Omental fat pad (tissue), 4 donors: Measurements from ENCODE around the gene NLRP10. TPM values are rescaled to one million over a fixed set of nuclear protein-coding genes. Genes with fewer than 3 reads are reported as not detected.

Experiments
- ATAC-seq: fragments of 150-250 bp; one replicate; pipeline ENCODE4 v1.9.1; 2016; ENCODE audit warnings: mild to moderate bottlenecking, moderate library complexity; ENCODE audit not compliant: low FRiP score
- DNase-seq: peaks from one replicate; pipeline ENCODE4 v3.0.0-alpha.2; 2019; ENCODE audit warnings: low spot score
- CTCF ChIP-seq, 3 donors: fragments of 450-650 bp; IDR thresholded peaks; one replicate each; pipeline ENCODE4 v1.5.1; 2016 to 2017; ENCODE audit warnings: antibody characterized with exemption in 3 of 3, mild to moderate bottlenecking in 3 of 3, moderate library complexity in 2 of 3
- total RNA-seq, 4 donors: library from RNA; depleted of rRNA; stranded (reverse); fragments of >200 nt; gene quantifications; one replicate each; pipeline ENCODE4 v1.1.0, GENCODE V29; 2016

Gene NLRP10
- total RNA-seq, 4 donors from 2014 or later, result not detected

DNA sequence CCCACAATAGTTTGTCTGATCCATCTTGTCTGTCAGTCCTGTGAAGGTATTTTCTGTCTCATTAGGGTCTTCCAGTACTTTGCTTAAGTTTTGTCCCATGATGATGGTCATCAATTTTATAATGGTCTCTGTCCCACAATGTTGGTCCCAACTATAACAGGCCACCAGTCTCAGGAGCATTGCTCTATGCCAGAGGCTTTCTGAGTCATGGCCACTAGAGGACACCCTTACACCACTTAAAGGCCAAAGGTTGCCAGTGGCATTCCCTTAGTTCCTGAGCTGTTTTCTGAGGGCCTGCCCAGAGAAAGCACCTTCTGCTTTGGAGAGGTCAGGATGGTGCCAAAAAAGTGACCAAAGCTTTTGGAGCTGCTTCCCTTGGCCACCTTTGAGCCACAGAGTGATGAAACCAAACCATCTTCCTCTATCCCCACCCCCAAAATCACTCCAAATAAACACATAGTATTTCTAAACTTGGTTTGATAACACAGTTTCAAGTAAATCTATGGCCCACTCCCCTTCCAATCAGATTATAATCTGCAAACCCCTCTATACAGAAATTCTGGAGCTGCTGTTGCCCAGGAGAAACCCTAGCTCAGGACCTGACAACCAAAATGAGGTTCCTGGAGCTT lies 41.2 kb upstream of the NLRP10 start:
- ATAC-seq (peak; percentile 84), DNase-seq (no peak)
- peak in 1 of 3 donors; percentile 32 for TF ChIP-seq CTCF (IDR thresholded peaks at IDR 0.05)

GRCh38 chr11:8005556-8005955 lies 40.3 kb upstream of the NLRP10 start:
- ATAC-seq (no peak), DNase-seq (no peak)
- TF ChIP-seq CTCF (IDR thresholded peaks at IDR 0.05), result no peak

DNA sequence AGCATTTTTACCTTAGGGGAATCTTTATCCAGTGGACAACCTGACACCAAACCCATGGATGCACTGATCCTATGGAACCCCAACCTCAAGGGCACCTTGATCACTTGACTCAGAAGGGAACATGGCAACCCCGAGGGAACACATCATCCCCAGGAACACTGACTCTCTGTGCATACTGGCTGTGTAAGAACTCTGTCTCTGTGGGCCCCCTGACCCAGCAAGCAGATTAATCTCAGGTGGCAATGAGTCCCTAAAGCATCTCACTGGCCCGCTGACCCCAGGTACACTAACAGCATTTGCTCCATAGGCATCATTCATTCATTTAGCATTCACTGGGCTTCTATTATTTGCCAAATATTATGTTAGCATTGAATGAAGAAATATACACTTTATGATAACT lies 38.8 kb upstream of the NLRP10 start:
- ATAC-seq (no peak), DNase-seq (no peak)
- no peak for TF ChIP-seq CTCF (IDR thresholded peaks at IDR 0.05)

DNA sequence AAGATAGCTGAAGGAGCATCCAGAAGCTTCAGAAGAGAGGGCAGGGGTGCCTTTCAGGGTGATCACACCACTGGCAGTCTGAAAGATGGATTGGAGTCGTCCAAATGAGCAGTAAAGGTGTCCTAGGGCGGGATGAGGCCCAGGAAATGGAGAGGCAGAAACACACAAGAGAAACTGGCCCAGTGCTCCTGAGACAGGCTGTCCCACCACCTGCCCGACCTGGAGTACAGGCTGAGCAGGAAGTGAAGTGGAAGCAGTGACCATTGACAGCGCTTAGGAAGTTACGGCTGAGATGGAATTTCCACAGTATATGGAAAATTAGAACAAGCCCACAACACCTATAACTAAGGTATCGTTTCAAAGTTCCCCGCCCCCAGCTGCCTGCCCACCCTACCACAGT lies 37.9 kb upstream of the NLRP10 start:
- no peak for DNase-seq
- TF ChIP-seq CTCF (IDR thresholded peaks at IDR 0.05), result no peak
- no peak for ATAC-seq

DNA sequence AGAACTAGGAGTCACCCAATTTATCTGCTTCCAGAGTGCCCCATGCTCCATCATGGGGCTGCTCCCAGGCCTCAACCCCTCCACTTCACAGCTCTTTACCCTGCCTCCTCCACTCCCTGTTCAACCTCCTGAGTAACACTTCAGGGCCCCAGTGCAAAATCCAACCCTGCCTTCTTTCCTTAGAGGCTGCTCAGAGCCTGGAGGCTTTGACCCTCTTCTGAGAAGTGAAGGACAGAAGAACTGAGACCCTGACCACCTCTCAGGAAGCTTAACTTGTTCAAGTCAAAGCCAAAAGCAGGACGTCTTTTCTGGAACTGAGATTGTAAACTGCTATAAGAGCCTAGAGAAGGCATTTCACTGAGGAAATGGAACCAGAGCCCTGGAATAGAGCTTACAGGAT lies 37.4 kb upstream of the NLRP10 start:
- DNase-seq (no peak), ATAC-seq (no peak)
- no peak for TF ChIP-seq CTCF (IDR thresholded peaks at IDR 0.05)

DNA sequence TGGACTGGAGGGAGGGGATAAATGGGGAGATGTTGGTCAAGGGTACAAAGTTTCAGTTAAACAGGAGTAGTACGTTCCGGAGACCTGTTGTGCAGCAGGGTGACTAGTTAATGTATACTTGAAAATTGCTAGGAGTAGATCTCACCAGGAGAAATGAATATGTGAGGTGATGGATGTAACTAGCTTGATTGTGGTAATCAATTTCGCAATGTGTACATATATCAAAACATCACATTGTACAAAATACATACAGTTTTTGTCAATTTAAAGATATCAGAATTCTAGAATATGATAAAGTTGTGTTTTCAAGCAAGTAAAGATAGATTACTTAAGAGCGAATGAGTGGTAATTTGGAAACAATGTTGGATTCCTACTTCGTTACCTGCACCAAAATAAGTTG lies 35.1 kb upstream of the NLRP10 start:
- ATAC-seq, result no peak

More for the DNA sequence above, 35.1 kb upstream of the NLRP10 start:
- DNase-seq, result no peak
- TF ChIP-seq CTCF (IDR thresholded peaks at IDR 0.05), result no peak
